ENCODE results near the gene DNAI1.

The DNAI1 gene

GRCh38 chr9:34492051-34492450 lies 33.4 kb downstream of the DNAI1 start:
- no peak for DNase-seq

- DNase-seq, result no peak
Observed at GRCh38 chr9:34493972-34494535, 35.4 kb downstream of the DNAI1 start.

- no peak for DNase-seq
Observed at GRCh38 chr9:34496149-34496712, 37.6 kb downstream of the DNAI1 start.

- DNase-seq, result no peak
Observed at GRCh38 chr9:34498553-34498952, 39.9 kb downstream of the DNAI1 start.

GRCh38 chr9:34499076-34499475 lies 40.5 kb downstream of the DNAI1 start:
- DNase-seq, result no peak

GRCh38 chr9:34500623-34501267 lies 42.1 kb downstream of the DNAI1 start:
- peak; percentile 74 for DNase-seq

GRCh38 chr9:34501372-34501771 lies 42.8 kb downstream of the DNAI1 start:
- DNase-seq, result no peak

- DNase-seq, result no peak
Observed at GRCh38 chr9:34501889-34502425, 43.4 kb downstream of the DNAI1 start.

- no peak for DNase-seq
Observed at GRCh38 chr9:34502471-34502870, 43.9 kb downstream of the DNAI1 start.

GRCh38 chr9:34502891-34503290 lies 44.3 kb downstream of the DNAI1 start:
- no peak for DNase-seq

GRCh38 chr9:34503406-34503805 lies 44.8 kb downstream of the DNAI1 start:
- DNase-seq, result no peak

- DNase-seq, result no peak
Observed at GRCh38 chr9:34505370-34506120, 46.9 kb downstream of the DNAI1 start.

GRCh38 chr9:34506623-34507022 lies 48.0 kb downstream of the DNAI1 start:
- no peak for DNase-seq

- DNase-seq, result no peak
Observed at GRCh38 chr9:34507556-34507955, 49.0 kb downstream of the DNAI1 start.

- DNase-seq, result no peak
Observed at GRCh38 chr9:34507966-34508365, 49.4 kb downstream of the DNAI1 start.

GRCh38 chr9:34508463-34508862 lies 49.9 kb downstream of the DNAI1 start:
- no peak for DNase-seq

GRCh38 chr9:34508951-34509350 lies 50.3 kb downstream of the DNAI1 start:
- DNase-seq, result no peak

GRCh38 chr9:34510497-34511468 lies 52.2 kb downstream of the DNAI1 start:
- DNase-seq, result no peak

GRCh38 chr9:34512131-34513078 lies 53.8 kb downstream of the DNAI1 start:
- no peak for DNase-seq

- DNase-seq, result no peak
Observed at GRCh38 chr9:34513567-34514214, 55.1 kb downstream of the DNAI1 start.

GRCh38 chr9:34514401-34514800 lies 55.8 kb downstream of the DNAI1 start:
- no peak for DNase-seq

All from NCI-H748 treated with DMSO at 0.1 percent for 48 hours (cell line).